Measurements from ENCODE around the gene SKIL.

The SKIL gene

DNA sequence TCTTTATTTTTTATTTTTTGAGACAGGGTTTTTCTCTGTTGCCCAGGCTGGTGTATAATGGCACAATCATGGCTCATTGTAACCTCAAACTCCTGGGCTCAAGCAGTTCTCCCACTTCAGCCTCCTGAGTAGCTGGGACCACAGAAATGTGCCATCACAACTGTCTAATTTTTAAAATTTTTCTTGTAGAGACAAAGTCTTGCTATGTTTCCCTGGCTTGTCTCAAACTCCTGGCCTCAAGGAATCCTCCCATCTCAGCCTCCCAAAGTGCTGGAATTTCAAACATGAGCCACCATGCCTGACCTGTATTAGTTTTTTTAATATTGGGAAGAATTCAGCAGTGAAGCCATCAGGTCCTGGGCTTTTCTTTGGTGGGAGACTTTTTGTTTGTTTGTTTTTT is 47.6 kb downstream of the SKIL start:
- no peak for DNase-seq

DNA sequence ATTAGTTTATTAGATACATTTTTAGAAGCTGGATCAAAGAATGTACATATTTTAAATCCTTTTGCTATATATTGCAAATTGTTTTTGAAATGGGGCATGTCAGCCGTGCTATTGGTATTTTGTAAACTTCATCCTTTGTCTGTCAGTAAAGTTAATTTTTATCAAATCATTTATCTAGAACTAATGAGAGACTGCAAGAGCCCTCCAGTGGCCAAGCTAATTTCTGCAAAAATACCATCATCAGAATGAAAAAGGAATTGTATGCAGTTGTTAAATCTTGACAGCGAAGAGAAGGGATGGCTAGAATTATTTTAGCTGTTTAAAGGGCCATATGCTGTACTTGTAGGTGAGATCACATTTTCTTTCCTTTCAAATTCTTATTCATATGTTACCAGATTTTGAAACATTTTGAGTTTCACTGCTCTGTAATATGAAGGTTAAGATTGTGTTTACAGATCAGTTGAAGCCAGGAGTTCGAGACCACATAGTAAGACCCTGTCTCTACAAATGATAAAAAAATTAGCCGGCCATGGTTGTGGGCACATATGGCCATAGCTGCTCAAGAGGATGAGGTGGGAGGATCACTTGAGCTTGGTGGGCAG is 53.0 kb downstream of the SKIL start:
- no peak for DNase-seq

DNA sequence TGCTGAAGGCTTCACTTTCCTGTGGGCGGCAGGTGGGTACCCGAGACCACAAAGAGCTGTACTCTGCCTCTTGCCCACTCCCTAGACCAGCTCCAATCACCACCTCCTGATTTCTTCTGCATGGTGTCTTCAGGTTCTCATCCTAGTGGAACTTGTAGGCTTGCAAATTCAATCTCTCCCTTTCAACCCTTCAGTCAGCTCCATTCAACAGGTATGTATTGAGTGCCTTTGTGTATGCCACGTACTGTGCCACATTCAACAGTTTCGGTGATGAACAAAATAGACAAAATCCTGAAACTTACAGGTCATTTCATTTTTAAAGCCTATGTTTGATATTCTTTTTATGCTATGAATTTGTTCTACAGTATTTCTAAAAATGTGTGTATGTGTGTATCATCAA is 55.8 kb downstream of the SKIL start:
- no peak for DNase-seq

DNA sequence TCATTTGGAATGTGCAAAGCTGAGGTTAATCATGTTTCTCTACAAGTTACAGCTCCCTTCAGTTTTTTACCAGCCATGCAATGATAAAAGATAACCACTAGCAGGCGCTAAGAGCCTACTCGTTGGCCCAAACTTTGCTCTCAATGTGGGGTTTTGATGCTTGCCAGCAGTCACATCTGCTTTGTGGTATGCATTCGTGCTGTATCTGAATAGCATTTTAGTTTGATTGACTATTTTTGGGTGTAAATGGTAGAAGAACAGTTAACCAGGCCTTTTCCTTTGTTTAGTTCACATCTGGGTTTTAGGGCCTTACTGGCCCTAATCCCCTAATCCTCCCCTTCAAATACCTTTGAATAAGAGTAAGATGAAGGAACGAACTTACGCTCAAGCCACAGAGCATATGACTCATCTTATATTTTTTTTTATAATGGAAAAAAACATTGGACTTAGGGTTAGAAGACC is 56.7 kb downstream of the SKIL start:
- no peak for DNase-seq

DNA sequence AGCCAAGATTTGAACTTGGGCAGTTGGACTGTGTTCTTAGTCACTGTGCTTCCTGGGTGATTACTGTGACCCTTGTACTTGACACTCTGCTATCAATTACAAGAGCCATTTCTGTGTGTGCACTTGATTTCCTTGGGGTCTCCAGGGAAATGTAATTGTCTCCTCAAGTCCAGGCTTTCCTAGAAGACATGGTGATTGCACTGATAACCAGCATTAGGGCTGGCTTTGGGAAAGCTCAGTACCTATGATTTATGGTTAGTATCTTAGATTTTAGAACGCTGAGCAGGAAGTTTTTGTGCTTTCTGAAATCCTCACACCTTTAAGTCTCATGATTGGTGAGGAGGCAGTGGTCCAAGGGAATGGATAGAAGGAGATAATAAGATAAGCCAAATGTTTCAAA is 59.6 kb downstream of the SKIL start:
- DNase-seq: no peak

DNA sequence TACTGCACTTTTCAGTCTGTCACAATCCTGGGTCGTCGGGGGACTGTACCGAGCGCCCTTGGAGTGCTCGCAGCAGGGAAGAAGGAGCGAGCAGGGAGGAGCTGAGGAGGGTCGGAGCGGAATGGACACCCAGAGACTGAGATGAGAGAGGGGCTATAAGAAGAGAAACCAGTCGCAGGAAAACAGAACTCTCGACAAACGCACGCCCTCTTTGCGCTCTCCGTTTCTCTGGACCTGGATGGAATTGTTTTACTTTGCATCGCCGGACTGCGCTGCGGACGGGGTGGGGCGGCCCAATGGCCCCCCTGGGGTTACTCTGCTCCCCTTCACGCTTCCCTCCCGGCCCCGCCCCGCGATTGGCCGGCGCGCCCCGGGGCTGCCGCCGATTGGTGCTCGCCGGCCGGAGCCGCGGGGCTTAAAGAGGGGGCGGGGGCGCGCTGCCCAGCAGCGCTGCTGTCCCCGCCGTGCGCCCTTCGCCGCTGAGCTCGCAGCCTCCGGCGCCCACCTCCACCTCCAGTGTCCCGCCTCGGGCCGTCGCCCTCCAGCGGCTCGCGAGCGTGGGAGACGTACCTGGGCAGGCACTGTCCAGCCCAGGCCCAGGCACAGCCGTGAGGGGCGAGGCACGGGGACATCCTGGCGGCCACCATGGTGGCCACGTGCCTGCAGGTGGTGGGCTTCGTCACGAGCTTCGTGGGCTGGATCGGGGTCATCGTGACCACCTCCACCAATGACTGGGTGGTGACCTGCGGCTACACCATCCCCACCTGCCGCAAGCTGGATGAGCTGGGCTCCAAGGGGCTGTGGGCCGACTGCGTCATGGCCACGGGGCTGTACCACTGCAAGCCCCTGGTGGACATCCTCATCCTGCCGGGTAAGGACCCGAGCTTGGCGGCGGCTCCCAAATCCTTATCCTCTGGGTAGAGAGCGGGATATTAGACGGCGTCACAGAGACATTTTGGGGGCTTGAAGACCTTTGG is 61.2 kb downstream of the SKIL start, which contains the start of gene CLDN11:
Gene CLDN11 (plus strand): TSS at position 447 of the 977 bp plus-strand sequence. CDS start 199 bp downstream, at position 646.
- DNase-seq: no peak

DNA sequence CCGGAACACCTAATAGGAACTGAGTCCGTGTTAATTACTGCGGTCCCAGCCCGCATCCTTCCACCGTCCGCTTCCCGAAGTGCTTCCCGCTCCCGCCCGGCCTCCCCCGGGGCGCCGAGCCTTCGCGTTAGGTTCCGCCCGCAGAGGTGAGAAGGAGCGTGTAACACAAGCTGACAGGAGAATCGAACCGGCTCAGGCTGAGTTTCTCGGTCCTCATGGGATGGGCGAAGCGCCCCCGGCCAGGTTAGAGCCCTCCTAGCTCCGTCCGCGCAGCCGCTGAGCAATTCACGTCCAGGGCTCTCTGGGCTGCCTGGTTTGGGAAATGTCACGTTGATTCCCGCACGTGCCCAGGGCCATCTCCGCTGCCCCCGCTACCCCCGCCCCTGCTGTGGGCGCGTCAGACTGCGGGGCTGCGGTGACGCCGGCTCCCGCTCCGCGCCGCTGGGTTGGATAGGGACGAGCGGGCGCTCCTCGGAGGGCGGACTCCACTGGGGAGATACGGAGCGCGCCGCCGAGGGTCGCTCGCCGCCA is 62.1 kb downstream of the SKIL start:
- no peak for DNase-seq

DNA sequence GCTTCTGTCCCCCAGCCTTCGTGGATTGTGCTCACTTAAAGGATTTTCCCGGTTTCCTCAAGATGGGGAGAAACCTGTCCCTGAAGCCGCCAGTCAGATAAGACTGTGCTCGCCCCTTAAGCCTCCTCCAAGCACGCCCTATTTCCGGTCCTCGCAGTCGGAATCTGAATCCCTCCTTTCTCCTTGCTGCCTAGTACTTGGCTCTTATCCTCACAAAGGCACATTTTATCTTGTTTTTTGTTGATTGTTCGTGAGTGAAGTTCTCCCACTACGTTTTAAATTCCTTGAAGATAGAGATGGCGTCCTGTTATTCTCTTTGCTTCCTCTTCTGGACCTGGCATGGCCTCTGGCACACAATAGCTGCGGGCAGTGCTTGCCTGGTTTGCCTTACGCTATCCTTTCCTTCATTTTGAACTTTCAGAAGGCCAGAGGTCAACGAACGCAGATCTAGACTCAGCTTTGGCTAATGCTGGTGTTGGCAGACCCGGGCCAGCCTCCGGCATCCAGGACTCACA is 62.8 kb downstream of the SKIL start:
- no peak for DNase-seq

DNA sequence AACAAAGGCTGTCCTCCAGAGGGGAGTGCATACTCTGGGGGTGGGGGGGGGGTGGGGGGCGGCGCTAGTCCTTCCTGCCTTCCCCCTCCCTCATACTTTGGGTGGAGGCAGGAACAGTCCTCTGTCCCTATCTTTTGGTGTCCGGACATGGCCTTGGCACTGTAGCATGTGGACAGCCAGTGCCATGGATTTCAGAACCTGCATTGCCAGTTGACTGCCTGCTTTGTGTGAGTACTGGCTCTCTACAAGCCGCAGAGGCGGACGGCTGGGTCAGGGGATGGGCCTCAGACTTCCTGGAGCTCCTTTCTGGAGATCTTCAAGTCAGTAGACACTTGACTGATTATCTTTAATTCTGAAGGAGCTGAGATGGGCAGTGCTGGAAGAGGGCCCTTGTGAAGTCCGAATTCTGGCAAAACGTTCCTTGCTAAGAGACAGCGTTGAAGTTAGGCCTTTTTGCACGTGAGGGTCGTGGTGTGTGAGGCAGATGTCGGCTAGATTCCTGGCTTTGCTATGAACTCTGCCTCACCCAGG is 63.7 kb downstream of the SKIL start:
- DNase-seq: no peak

DNA sequence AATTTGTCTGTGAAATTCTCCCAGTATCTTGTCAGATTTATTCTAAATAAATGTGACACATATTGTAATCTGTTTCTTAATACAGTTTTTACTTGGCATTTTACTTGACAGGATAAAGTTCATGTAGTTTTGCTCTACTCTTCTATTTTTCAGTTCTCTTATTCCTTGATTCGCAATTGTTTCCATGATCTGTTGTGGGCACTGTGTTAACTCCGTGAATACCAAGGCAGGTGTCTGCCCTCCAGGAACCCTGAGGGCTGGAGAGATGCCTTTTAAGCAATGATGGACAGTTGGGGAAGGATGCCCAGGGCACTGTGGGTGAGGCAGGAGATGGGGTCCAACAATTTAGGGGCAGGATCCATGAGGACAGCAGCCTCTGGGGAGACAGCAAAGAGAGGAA is 64.2 kb downstream of the SKIL start:
- no peak for DNase-seq

DNA sequence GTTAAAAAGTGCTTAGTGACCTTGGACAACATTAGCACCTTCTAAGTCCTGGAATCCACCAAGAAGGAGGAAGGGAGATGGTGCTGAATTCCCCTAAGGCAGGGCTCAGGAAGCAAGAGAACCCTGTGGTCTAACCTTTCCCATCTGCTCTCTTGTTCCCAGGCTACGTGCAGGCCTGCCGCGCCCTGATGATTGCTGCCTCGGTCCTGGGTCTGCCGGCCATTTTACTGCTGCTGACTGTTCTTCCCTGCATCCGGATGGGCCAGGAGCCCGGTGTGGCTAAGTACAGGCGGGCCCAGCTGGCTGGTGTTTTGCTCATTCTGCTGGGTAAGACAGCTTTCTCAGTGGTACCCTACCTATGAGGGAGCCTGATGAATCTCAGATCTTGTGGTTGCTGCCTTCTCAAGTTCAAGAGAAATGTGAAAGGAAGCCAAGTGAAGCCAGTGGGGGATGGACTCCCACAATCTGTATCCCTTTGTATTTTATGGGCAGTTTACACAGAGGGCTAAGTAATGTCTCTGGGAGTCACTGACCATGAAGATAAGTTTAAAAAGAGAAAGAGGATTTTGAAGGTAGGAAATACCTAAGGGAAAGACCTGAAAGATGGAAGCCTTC is 65.6 kb downstream of the SKIL start:
- no peak for DNase-seq

DNA sequence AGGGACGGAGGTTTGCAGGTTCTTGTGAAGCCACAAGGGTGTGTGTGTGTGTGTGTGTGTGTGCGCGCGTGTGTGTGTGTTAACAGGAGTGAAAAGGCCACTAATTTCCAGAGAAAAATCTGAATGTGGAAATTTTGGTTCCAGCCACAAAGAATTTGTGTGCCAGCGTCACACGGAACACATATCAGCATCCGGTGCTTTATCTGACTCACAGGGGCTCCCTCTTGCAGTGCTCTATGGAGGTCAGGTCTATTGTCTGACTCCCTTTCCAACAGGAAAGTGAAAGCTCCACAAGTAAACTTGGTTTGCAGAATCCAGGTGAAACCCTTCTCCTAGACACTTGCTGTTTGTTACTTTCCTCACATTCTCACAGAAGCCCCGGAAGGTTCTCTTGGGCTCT is 67.4 kb downstream of the SKIL start:
- no peak for DNase-seq

DNA sequence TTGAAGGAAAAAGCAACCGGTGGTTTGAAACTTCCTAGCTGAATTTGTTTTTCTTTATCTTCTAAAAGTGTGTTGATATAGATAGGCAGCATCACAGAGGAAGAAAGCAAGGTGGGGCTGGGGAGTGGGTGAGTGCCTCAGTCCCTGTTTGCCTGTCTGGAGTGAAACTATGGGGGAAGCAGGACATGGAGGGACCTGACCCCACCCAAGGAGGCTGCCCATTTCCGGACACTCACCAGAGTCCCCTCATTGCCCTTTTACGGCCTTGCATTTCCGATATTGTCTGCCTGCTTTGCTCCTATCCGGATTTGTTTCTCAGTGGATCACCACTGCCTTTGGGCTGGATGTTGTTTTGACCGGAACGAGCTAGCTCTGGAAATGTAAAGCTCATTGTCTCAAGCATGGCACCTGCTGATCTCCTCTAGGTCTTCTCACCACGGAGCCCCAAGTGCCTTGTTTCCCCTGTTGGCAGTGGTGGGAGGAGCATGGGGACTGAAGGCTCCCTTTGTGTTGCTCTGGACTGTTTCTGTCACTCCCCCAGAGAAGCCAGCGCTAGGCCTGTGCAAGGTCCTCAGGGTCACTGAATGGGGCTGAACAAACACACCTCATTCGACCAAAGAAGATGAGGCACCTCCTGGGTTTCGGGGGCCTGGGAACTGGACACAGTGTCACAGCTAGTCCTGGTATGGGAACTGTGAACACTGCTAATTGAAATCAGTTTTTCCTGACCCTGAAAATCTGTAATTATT is 68.2 kb downstream of the SKIL start:
- no peak for DNase-seq

DNA sequence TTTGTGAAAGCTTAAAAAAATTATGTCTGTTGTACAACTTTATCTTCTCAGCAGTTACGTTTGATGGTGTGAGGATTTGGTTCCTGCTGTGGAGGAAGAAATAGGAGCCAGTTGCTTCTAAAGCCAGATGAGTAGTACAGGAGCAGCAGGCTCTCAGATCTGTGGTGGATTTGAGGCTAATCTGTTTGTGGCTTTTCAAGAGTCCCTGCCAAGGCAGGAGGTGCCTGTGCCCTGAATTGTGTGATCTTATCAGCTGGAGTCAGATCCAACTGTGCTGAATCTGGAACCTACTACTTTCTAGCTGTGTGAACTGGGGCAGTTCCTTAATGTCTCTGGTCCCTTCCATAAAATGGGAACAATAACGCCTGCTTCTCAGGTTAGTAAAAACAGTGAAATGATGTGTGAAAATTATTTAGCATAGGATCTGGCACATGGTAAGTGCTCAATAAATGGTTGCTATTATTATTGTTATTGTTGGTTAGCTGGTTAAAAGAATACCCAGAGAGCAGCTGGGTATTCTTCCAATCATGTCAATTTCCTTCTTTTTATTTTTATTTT is 68.8 kb downstream of the SKIL start:
- no peak for DNase-seq

DNA sequence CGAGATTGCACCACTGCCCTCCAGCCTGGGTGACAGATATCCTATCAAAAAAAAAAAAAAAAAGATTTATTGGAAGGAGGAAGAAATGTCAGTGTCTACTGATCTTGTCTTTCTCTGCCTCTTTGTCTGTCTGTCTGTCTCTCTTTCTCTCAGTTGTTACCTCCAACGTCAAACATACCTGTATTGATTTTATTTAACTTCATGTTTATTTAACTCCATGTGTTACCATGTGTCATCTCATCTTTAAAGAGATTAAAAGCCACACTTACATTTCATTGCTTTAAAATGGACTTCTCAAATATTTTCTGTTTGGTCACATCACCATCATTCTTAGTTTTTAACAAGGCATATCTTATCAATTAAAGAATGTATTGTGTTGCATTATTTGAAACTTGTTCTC is 70.6 kb downstream of the SKIL start:
- no peak for DNase-seq

DNA sequence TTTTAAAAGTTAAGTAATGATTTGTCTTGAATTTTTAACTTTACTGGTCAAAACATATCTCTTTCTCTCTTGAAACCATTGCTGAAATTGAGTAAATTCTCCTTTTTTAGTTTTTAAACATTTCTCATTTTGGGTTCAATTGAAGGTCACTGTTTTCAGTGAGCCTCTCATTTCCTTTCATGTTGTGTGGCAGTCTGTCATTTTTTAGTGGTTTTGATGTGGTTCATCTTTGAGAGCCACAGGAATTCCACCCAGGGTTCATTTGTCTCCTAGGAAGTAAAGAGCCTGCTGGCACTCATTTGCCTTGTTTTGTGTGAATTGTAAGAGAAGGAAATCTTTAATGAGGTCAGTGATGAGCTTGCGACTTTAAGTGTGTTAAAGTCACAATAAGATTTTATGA is 71.5 kb downstream of the SKIL start:
- DNase-seq: no peak

DNA sequence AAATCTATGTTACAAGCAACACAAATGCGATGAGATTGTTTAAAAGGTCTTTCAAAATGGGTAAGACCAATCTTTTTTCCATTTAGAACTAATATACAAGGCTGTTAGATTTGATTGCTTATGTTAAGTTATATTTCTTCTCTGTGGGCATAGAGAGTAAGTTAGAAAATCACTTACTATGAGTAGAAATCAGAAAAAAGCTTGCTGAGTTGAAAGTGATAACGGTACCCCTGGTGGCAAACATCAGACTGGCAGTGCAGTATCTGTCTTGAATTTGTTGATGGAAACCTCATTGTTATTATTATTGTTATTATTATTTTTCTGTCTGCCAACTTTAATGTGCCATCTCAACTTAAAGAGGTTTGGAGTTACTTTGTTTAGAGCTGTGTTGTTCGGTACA is 73.5 kb downstream of the SKIL start:
- no peak for DNase-seq

DNA sequence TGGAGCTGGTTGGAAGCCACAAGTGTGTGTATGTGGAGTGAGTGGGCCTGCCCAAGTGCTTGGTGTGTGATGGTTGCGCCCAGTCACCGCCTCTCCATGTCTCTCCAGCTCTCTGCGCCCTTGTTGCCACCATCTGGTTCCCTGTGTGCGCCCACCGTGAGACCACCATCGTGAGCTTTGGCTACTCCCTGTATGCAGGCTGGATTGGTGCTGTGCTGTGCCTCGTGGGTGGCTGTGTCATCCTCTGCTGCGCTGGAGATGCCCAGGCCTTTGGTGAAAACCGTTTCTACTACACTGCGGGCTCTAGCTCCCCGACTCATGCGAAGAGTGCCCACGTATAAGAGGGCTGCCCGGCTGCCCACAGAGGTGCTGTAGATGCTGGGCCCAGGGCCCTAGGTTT is 74.9 kb downstream of the SKIL start:
- DNase-seq: no peak

DNA sequence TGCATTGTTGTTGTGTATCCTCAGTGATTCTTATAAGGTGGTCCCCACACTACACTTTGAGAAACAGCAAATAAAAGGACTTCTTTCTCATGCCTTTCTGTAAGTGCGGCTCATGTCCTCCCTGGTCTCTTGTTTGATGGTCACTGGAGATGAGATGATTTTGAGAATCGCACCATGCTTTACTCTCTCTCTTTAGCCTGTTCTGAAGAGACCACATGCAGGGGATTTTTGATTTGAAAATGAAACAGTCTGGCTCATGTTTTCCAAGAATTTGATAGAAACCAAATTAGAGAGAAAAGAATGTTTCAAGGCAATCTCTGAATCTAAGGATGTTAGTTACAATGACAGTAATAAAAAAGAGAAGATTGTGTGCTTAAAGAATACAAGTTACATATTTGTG is 79.2 kb downstream of the SKIL start:
- no peak for DNase-seq

DNA sequence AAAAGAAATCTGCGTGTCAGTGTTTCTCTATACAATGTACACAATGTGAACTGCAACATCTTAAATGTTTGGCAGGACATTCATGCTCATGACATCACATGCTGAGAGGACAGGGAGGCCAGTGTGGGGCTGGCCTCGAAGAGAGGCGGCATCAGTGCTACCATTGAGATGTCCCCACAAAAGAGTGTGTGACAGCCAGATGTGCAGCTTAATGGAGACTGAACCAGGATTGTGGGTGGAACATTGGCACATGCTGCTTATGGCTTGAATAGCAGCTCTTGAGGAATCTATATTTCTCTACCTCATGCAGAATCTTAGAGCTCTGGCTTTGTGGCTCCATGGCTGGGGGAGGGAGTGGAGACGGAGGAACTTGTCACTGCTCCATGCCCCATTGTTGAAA is 79.7 kb downstream of the SKIL start:
- DNase-seq: no peak

DNA sequence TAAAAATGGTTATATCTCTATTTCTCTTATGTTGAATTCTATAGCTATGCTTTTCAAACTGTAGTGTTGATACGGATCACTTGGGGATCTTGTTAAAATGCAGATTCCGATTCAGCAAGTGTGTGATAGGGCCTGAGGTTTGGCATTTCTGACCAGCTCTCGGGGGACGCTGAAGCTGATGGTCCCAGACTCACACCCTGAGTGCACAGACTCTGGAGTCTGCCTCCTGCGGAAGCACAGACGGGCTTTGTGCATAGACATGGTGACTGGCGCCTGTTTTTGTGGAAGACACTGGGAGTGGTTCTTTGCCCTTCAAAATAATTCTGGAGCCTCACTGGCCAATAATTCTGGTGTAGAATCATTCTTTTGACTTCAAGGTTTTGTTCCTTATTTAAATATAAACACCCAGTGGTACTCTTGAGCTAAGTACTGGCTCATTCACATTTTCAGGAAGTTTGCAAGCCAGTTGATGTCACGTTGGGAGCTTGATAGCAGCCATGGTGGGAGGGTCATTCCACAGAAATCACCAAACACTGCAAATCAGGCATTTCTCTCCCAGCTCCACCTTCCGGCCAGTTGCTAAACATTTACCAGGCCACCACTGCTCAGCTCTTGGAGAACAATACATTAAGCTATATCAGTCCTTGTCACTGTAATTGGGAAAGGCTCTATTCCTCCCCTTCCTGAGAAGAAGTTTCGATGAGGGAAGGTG is 80.3 kb downstream of the SKIL start:
- no peak for DNase-seq
